Activated T-helper 1 cell treated with anti-CD3 and anti-CD28 coated beads, Interleukin-12 subunit alpha, Interleukin-12 subunit beta, Interleukin-2, Interleukin-4 antibody, amounts not matched to agents 30 ng/mL and 10 ng/mL and 1 ng/mL, durations not matched to agents 14 hours and 24 hours and 36 hours (primary cell): ENCODE measurements around the gene PRKX. TPM values are rescaled to one million over a fixed set of nuclear protein-coding genes. Genes with fewer than 3 reads are reported as not detected.
"Not testable (repeated sequence)": the region's sequence is repeated elsewhere in the genome, so short reads cannot be mapped to it uniquely, and the experiment has no call there.

Experiments used
- DNase-seq: peaks from one replicate; pipeline ENCODE4 v3.0.0; 2021; ENCODE audit warnings: low spot score
- H3K27ac Mint-ChIP-seq: one replicate; pipeline ENCODE4 v1.8.0; 2021; ENCODE audit warnings: mild to moderate bottlenecking, mixed read lengths
- H3K27me3 Mint-ChIP-seq: one replicate; pipeline ENCODE4 v1.8.0; 2022; ENCODE audit warnings: mild to moderate bottlenecking, moderate library complexity, mixed read lengths; ENCODE audit not compliant: insufficient read depth
- H3K36me3 Mint-ChIP-seq: one replicate; pipeline ENCODE4 v1.8.0; 2021; ENCODE audit warnings: low read depth, mixed read lengths
- H3K4me1 Mint-ChIP-seq: one replicate; pipeline ENCODE4 v1.8.0; 2021; ENCODE audit warnings: low read depth, mixed read lengths
- H3K4me3 Mint-ChIP-seq: one replicate; pipeline ENCODE4 v1.8.0; 2021; ENCODE audit warnings: mild to moderate bottlenecking, moderate library complexity, mixed read lengths
- H3K9me3 Mint-ChIP-seq: one replicate; pipeline ENCODE4 v1.8.0; 2021; ENCODE audit warnings: mixed read lengths
- intact Hi-C: fragments of 100-400 bp; cut with micrococcal nuclease; formaldehyde crosslinking; loops from one replicate; pipeline ENCODE4 v1.15.1; 2024
- total RNA-seq: library from RNA; stranded (reverse); gene quantifications from 2 replicates; pipeline ENCODE4 v1.2.3, GENCODE V29; 2022

Gene PRKX
- total RNA-seq, 1 donor from 2014 or later, result 72.2 TPM

DNA sequence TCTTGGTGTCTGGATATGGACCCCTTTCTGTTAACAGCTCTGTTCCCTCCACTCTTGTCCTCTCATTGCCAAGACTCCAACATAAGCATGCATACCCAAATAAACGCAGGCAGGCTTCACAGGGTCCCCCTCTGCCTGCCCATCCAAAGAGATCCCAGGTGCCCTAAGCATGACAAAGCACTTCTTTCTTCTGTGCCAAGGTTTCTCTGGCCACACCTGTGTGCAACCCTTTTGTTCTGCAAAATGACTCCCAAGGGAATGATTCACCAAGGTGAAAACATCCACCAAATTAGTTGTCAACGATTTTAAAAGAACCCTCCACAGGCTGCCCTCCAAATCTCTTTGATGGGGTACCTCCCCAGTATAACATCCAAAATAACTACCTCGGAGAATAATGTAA is 11.4 kb downstream of the PRKX start:
- H3K36me3 Mint-ChIP-seq, result peaks cover 22% of the 10 kb centered on the region
- intact Hi-C loops, result loop anchor here (5.0 kb wide), 1 partner anchor 35 kb away; no protein-coding TSS in a partner anchor
- peak overlapping the region; percentile 51 for H3K4me3 Mint-ChIP-seq
- peak overlapping the region; percentile 83 for H3K27ac Mint-ChIP-seq
- H3K9me3 Mint-ChIP-seq, DNase-seq, H3K27me3 Mint-ChIP-seq: not testable (repeated sequence)
- H3K4me1 Mint-ChIP-seq, result peaks cover 58% of the 10 kb centered on the region

DNA sequence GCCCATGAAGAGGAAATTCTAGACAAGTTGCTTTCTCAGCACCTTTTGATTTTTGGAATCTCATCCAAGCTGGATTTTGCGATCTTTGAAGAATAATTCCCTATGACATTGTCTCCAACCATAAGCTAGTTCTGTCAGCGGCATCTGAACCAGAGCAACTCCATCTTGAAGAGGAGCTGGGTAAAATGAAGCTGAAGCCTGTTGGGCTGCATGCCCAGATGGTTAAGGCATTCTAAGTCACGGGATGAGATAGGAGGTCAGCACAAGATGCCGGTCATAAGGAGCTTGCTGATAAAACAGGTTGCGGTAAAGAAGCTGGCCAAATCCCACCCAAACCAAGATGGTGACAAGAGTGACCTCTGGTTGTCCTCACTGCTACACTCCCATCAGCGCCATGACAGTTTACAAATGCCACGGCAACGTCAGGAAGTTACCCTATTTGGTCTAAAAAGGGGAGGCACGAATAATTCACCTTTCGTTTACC is 12.0 kb downstream of the PRKX start:
- H3K4me1 Mint-ChIP-seq, result peaks cover 53% of the 10 kb centered on the region

DNA sequence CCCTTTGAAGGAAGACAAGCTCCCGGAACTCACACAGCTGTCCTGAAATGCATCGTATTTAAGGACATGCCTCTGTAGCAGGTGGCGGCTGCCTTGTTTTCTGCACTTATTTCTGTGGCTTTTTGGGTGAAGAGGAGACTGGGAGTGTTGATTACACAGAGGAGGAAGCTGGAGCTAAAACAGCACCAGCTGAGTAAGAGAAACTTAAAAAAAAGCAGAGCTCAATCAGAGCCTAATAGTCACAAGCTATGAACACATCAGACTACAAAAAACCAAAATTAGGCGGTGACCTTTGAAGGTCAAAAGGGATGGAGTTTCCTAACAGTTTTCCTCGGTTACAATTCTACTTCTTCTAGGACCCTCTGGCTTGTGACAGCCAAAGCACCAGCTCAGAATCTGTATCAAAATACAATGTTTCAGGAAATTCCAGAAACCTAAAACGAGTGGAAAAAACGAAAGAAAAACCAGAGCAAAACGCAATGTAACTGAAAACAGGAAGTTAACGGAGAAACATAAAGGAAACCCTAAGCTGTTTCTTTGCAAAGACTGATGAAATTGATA is 13.5 kb downstream of the PRKX start:
- peaks cover 22% of the 10 kb centered on the region for H3K36me3 Mint-ChIP-seq
- peaks cover 61% of the 10 kb centered on the region for H3K4me1 Mint-ChIP-seq
- H3K4me3 Mint-ChIP-seq, result peak overlapping the region; percentile 85
- no peaks in the 10 kb centered on the region for H3K27me3 Mint-ChIP-seq
- peak overlapping the region; percentile 90 for H3K27ac Mint-ChIP-seq
- no peak for DNase-seq
- intact Hi-C loops, result loop anchor here (1.0 to 5.0 kb wide), 2 partner anchors 11 to 37 kb away; no protein-coding TSS in a partner anchor
- H3K9me3 Mint-ChIP-seq, result no peaks in the 10 kb centered on the region

More for the DNA sequence above, 12.0 kb downstream of the PRKX start:
- not testable (repeated sequence) for H3K9me3 Mint-ChIP-seq, DNase-seq, H3K27me3 Mint-ChIP-seq
- peak overlapping the region; percentile 85 for H3K4me3 Mint-ChIP-seq
- peak overlapping the region; percentile 90 for H3K27ac Mint-ChIP-seq
- peaks cover 21% of the 10 kb centered on the region for H3K36me3 Mint-ChIP-seq
- intact Hi-C loops, result loop anchor here (5.0 kb wide), 1 partner anchor 36 kb away; no protein-coding TSS in a partner anchor

DNA sequence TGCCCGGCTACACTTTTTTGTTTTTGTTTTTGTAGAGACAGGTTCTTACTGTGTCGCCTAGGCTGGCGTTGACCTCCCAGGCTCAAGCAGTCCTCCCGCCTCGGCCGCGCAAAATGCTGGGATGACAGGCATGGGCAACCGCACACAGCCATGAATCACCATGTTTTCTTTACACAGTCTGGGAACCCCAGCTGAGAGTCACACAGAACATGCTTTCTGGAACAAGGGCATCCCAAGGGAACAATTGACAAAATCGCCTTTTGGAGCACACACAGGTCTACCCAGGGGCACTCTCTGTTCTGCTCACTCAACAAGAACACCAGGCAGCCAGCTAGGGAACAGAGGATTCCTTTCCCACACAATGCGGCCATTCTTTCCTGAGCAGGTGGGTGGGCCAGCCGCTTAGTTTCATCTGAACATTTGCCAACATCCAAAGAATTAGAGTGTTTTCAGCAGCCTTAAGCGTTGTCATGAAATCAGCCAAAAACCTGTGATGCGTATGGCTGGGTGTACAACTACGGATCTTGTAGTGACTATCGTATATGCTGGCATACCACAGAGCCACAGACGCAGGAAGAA is 15.7 kb downstream of the PRKX start:
- Mint-ChIP-seq H3K27ac (no peak overlapping the region), H3K27me3 (no peaks in the 10 kb centered on the region), H3K36me3 (peaks cover 19% of the 10 kb centered on the region)

DNA sequence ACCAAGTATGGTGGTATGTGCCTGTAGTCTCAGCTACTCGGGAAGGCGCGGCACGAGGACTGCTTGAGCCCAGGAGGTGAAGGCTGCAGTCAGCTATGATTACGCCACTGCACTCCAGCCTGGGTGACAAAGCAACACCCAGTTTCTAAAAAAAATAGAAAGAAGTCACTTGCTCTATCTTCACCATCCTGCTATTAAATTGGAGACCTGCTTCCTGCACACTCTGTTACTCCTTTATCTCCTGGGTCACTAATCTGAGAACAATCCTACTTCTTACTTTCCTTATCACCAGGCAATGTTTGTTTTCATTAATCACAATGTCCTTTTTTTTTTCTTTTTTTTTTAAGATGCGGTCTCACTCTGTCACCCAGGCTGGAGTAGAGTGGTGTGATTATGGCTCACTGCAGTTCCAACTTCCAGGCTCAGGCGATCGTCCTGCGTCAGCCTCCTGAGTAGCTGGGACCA is 16.2 kb downstream of the PRKX start:
- no peak for DNase-seq
- Mint-ChIP-seq H3K36me3 (peaks cover 19% of the 10 kb centered on the region), H3K27ac (peak overlapping the region; percentile 75), H3K4me3 (peak overlapping the region; percentile 49), H3K4me1 (peaks cover 56% of the 10 kb centered on the region), H3K9me3 (no peaks in the 10 kb centered on the region), H3K27me3 (no peaks in the 10 kb centered on the region)
- intact Hi-C loops, result no loop called here

More for the DNA sequence above, 15.7 kb downstream of the PRKX start:
- intact Hi-C loops, result no loop called here
- H3K4me3 Mint-ChIP-seq, result no peak overlapping the region
- H3K4me1 Mint-ChIP-seq, result peaks cover 56% of the 10 kb centered on the region
- no peak for DNase-seq
- no peaks in the 10 kb centered on the region for H3K9me3 Mint-ChIP-seq

DNA sequence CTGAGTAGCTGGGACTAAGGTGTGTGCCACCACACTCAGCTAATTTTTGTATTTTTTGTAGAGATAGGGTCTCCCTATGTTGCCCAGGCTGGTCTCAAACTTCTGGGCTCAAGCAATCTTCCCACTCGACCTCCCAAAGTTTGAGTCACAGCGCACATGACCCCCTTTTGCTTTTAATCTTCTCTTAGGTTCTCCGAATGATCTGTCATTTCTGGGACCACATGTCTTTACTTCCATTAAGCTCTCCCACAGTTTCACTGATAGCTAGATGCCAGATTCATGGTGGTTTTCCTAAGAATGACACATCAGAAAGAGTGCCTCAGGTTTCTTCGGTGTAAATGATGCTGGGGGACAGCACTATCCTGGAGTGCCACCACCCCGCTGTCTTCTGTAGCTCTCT is 17.9 kb downstream of the PRKX start:
- H3K4me3 Mint-ChIP-seq, result peak overlapping the region; percentile 33
- H3K9me3 Mint-ChIP-seq, result no peaks in the 10 kb centered on the region
- peak overlapping the region; percentile 75 for H3K27ac Mint-ChIP-seq
- H3K4me1 Mint-ChIP-seq, result peaks cover 51% of the 10 kb centered on the region
- intact Hi-C loops, result no loop called here
- H3K27me3 Mint-ChIP-seq, result no peaks in the 10 kb centered on the region
- H3K36me3 Mint-ChIP-seq, result peaks cover 19% of the 10 kb centered on the region
- no peak for DNase-seq

DNA sequence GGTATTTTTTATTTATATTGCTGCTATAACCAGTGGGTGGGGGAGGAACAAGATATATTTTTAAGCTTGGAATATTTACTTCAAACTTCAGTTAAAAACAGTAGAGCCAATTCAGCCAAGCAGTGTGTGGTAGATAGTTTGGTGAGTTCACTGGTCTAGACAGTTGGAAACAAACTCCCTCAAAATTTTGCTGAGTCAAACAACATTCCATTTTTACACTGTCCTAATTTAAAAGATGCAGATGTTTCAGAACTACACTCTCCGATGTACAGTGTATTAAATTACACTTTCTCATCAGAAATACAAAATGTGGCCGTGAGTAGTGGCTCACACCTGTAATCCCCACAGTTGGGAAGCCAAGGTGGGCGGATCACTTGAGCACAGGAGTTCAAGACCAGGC is 23.3 kb downstream of the PRKX start:
- Mint-ChIP-seq H3K27me3 (no peaks in the 10 kb centered on the region), H3K9me3 (no peaks in the 10 kb centered on the region), H3K27ac (no peak overlapping the region), H3K36me3 (peaks cover 12% of the 10 kb centered on the region), H3K4me1 (peaks cover 36% of the 10 kb centered on the region), H3K4me3 (no peak overlapping the region)
- no peak for DNase-seq
- intact Hi-C loops, result no loop called here

DNA sequence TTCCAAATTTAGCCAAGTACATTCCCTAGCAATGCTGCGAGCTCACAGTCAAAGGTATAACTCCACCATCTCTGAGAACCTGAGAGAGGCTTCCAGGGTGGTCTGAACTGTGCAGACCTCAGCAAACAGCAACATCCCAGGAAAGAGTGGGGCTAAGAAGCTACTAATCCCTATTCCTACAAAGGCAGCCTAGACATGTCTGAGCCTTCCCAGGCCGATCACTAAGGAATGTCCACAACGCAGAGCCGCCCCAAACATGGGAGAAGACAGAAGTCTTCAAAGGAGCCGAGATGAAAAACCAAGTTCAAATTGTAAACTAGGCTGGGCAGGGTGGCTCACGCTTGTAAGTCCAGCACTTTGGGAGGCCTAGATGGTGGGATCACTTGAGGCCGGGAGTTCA is 30.2 kb downstream of the PRKX start:
- H3K4me3 Mint-ChIP-seq, H3K27me3 Mint-ChIP-seq, intact Hi-C loops, H3K9me3 Mint-ChIP-seq, H3K36me3 Mint-ChIP-seq, DNase-seq, H3K27ac Mint-ChIP-seq: not testable (repeated sequence)
- H3K4me1 Mint-ChIP-seq, result peaks cover 20% of the 10 kb centered on the region

DNA sequence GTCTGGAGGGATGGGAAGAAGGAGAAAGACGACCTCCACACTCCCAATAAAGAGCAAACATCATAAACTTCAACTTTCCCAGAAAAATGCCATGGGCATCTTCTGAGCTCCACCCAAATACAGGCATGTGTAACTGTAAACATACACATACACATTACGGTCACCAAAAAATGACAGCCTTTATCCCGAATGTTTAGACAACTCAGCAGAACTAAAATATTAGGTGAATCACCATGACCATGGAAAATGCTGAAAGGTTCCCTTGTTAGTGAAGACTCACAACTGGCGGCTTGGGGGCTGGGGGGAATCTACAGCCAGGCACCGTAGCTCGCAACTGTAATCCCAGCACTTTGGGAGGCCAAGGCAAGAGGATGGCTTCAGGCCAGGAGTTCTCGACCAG is 33.0 kb downstream of the PRKX start:
- intact Hi-C loops, result no loop called here
- Mint-ChIP-seq H3K27me3 (no peaks in the 10 kb centered on the region), H3K4me3 (no peak overlapping the region), H3K9me3 (no peaks in the 10 kb centered on the region), H3K4me1 (peaks cover 34% of the 10 kb centered on the region), H3K36me3 (peaks cover 14% of the 10 kb centered on the region), H3K27ac (no peak overlapping the region)
- DNase-seq, result no peak

DNA sequence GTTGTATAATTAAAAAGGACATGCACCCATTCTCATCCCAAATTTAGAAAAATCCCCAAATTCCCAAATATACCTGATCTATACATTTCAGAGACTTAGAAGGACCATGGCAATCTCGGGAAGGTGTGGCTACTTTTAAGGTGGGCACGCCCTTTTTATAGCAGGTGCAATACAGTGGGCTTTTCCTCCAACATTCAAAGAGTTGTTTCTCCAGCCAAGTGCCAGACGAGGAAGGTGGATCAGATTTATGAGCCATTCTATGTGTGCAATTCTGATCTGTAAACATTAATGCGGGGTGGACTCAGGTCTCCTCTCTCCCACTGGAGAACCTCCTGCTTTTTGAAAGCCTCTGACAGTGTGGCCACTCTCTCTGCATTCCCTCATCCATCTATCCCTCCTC is 33.8 kb downstream of the PRKX start:
- intact Hi-C loops, result no loop called here
- no peak overlapping the region for H3K4me3 Mint-ChIP-seq
- no peaks in the 10 kb centered on the region for H3K27me3 Mint-ChIP-seq
- peaks cover 34% of the 10 kb centered on the region for H3K4me1 Mint-ChIP-seq
- no peak for DNase-seq
- H3K9me3 Mint-ChIP-seq, result no peaks in the 10 kb centered on the region
- H3K36me3 Mint-ChIP-seq, result peaks cover 19% of the 10 kb centered on the region
- no peak overlapping the region for H3K27ac Mint-ChIP-seq

DNA sequence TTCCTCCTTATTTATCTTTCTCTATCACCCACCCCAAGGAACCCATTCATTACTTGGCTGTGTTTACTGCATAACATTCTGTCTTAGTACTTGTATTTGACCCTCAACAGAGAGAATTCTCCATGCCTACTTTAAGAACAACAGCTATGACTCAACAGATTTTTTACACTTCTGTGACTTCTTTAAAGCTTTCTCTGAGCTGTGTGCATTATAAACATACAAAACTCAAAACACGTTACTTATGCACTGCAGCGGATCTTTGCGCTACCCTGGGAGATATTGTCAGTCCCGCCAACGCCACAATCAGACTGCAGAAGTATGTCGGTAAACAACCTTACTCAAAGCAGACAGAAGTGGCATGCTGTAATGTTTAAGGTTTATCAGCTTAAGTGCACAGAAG is 35.1 kb downstream of the PRKX start:
- no peaks in the 10 kb centered on the region for H3K27me3 Mint-ChIP-seq
- no peaks in the 10 kb centered on the region for H3K9me3 Mint-ChIP-seq
- intact Hi-C loops, result no loop called here
- peaks cover 34% of the 10 kb centered on the region for H3K4me1 Mint-ChIP-seq
- H3K27ac Mint-ChIP-seq, result peak overlapping the region; percentile 42
- H3K4me3 Mint-ChIP-seq, result no peak overlapping the region
- no peak for DNase-seq
- peaks cover 22% of the 10 kb centered on the region for H3K36me3 Mint-ChIP-seq

DNA sequence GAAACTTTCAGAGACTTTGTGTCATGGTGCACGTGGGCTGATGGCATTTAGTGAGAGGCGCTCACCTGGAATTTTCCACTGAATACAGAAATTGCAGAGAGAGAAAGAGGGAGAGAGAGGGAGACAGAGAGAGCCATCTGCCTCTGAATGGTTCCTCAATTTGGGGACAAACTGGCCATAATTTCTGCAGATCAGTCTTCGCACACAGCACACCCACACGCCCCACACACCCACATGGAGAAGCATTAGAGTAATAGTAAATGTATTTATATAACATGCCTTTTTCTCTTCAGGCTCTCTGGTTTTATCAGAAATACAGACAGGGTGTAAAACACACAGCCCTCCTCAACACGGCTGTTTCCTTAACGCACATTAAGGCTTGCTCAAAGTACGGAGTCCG is 38.6 kb downstream of the PRKX start:
- Mint-ChIP-seq H3K9me3 (no peaks in the 10 kb centered on the region), H3K4me1 (peaks cover 34% of the 10 kb centered on the region), H3K27me3 (no peaks in the 10 kb centered on the region), H3K36me3 (peaks cover 33% of the 10 kb centered on the region), H3K27ac (no peak overlapping the region), H3K4me3 (no peak overlapping the region)
- no peak for DNase-seq
- intact Hi-C loops, result no loop called here

DNA sequence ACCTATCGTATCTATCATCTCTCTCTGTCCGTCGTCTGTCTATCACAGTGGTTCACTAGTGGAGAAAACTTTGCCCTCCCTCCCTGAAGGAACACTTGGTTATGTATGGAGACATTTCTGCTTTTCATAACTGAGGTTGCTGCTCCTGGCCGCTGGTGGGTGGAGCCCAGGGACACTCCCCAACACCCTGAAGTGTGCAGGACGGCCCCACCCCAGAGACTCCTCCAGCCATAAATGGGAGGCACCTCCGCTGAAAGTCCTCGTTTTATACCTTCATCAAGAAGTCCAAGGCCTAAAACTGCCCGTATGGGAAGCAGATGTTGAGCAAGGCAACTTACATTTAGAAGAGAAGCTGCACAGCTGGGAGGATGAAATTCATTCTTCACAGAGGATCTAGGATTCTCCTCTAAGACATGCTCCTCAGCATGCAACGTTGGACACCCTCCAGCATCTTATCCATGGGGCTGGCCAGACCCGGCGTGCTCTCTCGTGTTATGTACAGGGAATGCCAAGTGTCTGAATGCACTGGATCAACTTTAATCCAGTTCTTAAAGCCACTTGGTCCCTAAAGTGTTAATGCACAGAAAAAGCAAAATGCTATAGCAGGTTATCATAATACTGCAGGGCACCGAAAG is 43.5 kb downstream of the PRKX start:
- intact Hi-C loops, result loop anchor here (10.0 kb wide), 1 partner anchor 115 kb away; no protein-coding TSS in a partner anchor
- Mint-ChIP-seq H3K4me3 (no peak overlapping the region), H3K27ac (no peak overlapping the region), H3K9me3 (no peaks in the 10 kb centered on the region), H3K27me3 (no peaks in the 10 kb centered on the region), H3K36me3 (peaks cover 37% of the 10 kb centered on the region), H3K4me1 (peaks cover under 1% of the 10 kb centered on the region)
- DNase-seq, result no peak
